ENCODE measurements around the gene RNF150.
"Not testable (repeated sequence)": the region's sequence is repeated elsewhere in the genome, so short reads cannot be mapped to it uniquely, and the experiment has no call there.

Gene RNF150

DNA sequence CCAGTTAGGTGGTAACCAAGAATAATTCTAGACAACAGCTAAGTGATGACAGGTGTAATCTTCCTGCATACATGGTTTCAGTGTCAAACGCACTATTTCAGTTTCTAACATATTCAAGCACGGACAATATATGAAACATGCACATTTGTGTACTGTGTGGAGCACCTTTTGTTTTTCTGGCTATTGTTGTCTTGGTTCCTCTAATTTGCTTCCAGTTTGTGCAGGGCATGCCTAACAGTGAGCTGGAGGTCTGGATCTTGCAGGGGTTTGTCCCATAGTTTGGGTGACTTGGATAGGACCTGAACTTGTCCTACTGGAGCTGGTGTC lies 306.6 kb downstream of the RNF150 start:
- no peak overlapping the region for H3K4me3 ChIP-seq (ENCODE audit: control insufficient read depth, low read depth, low read length)
- TF ChIP-seq, protein P1, sequence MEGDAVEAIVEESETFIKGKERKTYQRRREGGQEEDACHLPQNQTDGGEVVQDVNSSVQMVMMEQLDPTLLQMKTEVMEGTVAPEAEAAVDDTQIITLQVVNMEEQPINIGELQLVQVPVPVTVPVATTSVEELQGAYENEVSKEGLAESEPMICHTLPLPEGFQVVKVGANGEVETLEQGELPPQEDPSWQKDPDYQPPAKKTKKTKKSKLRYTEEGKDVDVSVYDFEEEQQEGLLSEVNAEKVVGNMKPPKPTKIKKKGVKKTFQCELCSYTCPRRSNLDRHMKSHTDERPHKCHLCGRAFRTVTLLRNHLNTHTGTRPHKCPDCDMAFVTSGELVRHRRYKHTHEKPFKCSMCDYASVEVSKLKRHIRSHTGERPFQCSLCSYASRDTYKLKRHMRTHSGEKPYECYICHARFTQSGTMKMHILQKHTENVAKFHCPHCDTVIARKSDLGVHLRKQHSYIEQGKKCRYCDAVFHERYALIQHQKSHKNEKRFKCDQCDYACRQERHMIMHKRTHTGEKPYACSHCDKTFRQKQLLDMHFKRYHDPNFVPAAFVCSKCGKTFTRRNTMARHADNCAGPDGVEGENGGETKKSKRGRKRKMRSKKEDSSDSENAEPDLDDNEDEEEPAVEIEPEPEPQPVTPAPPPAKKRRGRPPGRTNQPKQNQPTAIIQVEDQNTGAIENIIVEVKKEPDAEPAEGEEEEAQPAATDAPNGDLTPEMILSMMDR (conservative IDR thresholded peaks at IDR 0.05; ENCODE audit: control insufficient read depth, insufficient read depth, low read depth, low read length) = no peak
- DNase-seq (ENCODE audit: low read depth) = no peak

DNA sequence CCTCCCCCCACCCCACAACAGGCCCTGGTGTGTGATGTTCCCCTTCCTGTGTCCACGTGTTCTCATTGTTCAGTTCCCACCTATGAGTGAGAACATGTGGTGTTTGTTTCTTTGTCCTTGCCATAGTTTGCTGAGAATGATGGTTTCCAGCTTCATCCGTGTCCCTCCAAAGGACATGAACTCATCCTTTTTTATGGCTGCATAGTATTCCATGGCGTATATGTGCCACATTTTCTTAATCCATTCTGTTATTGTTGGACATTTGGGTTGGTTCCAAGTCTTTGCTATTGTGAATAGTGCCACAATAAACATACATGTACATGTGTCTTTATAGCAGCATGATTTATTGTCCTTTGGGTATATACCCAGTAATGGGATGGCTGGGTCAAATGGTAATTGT lies 312.7 kb downstream of the RNF150 start:
- DNase-seq (ENCODE audit: low read depth); H3K4me3 ChIP-seq (ENCODE audit: control insufficient read depth, low read depth, low read length): not testable (repeated sequence)

DNA sequence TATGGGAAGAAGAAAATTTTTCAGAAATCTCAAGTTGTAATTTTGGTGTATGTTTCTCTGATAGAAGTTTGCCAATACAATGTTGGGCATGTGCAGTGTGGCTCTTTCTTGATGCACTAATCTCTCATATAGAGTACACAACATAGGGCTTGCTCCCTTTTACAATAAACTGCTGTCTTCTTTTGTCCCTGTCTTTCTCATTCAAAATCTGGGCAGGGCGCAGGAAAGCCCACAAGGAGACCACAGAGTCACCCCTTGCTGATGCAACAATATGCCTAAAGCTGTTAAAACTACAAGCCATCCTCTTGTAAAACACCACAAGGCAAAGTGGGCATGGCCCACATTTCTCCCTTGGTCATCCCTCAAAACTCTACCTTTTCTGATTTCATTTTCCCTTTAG lies 313.7 kb downstream of the RNF150 start:
- H3K4me3 ChIP-seq (ENCODE audit: control insufficient read depth, low read depth, low read length) = no peak overlapping the region
- TF ChIP-seq, protein P1 (conservative IDR thresholded peaks at IDR 0.05; ENCODE audit: control insufficient read depth, insufficient read depth, low read depth, low read length) = no peak
- no peak for DNase-seq (ENCODE audit: low read depth)

DNA sequence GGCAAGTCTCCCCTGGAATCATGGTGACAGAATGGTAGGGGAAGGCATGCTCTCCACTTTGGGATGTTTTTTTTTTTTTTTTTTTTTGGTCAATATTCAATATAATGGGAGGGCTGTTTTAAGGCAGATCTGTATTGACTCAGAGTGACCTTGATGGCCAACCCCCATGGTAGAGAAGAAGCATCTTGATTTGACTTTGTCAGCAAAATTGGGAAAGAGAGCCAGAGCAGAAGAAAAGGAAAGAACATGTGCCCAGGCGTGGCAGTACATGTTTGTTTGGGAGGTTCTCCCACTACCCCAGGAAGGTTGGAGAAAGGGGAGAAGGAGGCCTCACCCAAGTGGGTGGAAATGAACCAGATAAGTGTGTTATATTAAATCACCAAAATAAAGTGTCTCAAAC lies 314.8 kb downstream of the RNF150 start:
- no peak overlapping the region for H3K4me3 ChIP-seq (ENCODE audit: control insufficient read depth, low read depth, low read length)
- no peak for DNase-seq (ENCODE audit: low read depth)
- TF ChIP-seq, protein P1 (conservative IDR thresholded peaks at IDR 0.05; ENCODE audit: control insufficient read depth, insufficient read depth, low read depth, low read length) = no peak

DNA sequence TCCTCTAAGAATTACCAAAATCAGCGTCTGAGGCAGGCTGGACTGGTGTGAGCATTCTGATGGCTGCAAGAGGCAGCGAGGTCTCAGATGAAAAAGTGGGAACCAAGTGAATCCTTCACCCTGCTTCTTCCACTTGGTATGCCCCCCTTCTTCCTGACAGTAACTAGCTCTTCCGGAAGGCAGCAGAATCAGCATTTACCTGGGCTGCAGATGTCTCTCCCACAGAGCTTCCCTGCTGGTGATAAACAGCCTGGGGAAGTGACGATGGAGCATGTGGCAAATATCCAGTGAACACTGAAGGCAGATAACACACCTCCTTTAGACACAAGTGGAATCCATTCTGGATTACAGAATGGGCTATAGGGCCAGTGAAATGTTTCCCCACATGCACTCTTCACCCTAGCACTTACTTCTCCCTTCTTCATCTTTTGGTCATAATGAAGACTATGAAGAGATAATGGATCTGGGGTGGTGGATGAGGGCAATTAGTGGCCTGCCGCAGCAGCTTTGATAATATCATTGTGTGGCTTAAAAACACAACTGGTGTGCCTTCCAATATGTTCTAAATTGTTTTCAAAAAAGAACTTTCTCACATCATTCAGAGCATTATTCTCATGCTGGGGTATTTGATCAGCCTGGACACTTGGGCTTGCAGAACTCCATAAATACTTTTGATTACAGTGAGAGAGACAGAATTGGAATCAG lies 316.3 kb downstream of the RNF150 start:
- TF ChIP-seq, protein P1 (conservative IDR thresholded peaks at IDR 0.05; ENCODE audit: control insufficient read depth, insufficient read depth, low read depth, low read length) = no peak
- no peak for DNase-seq (ENCODE audit: low read depth)
- H3K4me3 ChIP-seq (ENCODE audit: control insufficient read depth, low read depth, low read length) = no peak overlapping the region

DNA sequence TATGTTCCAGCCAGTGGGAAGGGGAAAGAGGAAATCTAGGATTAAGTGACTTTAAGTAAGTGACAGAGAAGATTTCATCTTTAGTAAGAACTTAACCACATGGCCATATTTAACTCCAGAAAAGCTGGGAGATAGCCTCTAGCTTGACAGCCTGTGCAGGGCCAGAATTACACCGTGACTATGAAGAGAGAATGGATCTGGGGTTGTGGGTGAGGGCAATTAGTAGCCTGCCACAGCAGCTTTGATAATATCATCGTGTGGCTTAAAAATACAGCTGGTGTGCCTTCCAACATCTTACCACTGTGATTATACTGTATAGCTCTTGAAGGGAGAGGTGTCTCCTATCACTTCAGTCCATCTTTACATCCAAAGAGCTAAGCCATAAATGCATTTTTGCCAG lies 319.5 kb downstream of the RNF150 start:
- no peak overlapping the region for H3K4me3 ChIP-seq (ENCODE audit: control insufficient read depth, low read depth, low read length)
- no peak for DNase-seq (ENCODE audit: low read depth)
- TF ChIP-seq, protein P1 (conservative IDR thresholded peaks at IDR 0.05; ENCODE audit: control insufficient read depth, insufficient read depth, low read depth, low read length) = no peak

DNA sequence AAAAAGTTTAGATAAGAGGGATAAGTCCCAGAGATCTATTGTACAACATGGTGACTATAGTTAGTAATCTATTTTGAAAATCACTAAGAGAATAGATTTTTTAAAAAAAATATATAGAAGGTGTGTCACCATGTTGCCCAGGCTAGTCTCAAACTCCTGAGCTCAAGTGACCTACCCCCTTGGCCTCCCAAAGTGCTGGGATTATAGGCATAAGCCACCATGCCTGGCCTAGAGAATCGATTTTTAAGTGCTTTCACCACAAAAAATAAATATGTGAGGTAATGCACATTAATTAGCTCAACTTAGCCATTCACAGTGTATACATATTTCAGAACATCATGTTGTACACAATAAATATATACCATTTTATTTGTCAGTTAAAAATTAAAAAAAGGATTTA lies 320.4 kb downstream of the RNF150 start:
- TF ChIP-seq, protein P1 (conservative IDR thresholded peaks at IDR 0.05; ENCODE audit: control insufficient read depth, insufficient read depth, low read depth, low read length) = no peak
- no peak for DNase-seq (ENCODE audit: low read depth)
- H3K4me3 ChIP-seq (ENCODE audit: control insufficient read depth, low read depth, low read length) = no peak overlapping the region
